ENCODE measurements around the gene SULT1A1.
"Not testable (repeated sequence)": the region's sequence is repeated elsewhere in the genome, so short reads cannot be mapped to it uniquely, and the experiment has no call there.

The SULT1A1 gene

DNA sequence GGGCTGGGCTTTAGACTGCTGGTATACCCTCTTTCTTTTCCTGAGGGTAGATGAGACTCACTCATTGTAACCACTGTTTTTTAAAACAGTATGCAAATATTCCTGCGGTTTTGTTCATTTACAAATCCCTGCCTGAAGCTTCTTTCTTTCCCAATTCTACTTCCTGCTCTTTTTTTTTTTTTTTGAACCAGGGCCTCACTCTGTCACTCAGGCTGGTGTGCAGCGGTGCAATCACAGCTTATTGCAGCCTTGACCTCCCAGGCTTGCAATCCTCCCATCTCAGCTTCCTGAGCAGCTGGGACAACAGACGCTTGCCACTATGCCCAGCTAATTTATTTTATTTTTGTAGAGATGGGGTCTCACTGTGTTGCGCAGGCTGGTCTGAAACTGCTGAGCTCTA lies 8.0 kb upstream of the SULT1A1 start:
- H3F3A ChIP-seq (ENCODE audit: control insufficient read depth, insufficient read depth): peaks cover 30% of the 10 kb centered on the region
- H3K27me3 ChIP-seq (ENCODE audit: control insufficient read depth, low read length): no peaks in the 10 kb centered on the region
- H3K4me1 ChIP-seq (ENCODE audit: control insufficient read depth, low read length): peaks cover 64% of the 10 kb centered on the region
- no peak for TF ChIP-seq EZH2phosphoT487 (IDR thresholded peaks at IDR 0.05; ENCODE audit: borderline replicate concordance, low read length)
- TF ChIP-seq, protein P1, sequence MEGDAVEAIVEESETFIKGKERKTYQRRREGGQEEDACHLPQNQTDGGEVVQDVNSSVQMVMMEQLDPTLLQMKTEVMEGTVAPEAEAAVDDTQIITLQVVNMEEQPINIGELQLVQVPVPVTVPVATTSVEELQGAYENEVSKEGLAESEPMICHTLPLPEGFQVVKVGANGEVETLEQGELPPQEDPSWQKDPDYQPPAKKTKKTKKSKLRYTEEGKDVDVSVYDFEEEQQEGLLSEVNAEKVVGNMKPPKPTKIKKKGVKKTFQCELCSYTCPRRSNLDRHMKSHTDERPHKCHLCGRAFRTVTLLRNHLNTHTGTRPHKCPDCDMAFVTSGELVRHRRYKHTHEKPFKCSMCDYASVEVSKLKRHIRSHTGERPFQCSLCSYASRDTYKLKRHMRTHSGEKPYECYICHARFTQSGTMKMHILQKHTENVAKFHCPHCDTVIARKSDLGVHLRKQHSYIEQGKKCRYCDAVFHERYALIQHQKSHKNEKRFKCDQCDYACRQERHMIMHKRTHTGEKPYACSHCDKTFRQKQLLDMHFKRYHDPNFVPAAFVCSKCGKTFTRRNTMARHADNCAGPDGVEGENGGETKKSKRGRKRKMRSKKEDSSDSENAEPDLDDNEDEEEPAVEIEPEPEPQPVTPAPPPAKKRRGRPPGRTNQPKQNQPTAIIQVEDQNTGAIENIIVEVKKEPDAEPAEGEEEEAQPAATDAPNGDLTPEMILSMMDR (IDR thresholded peaks at IDR 0.05; ENCODE audit: low read depth, low read length, poor library complexity, severe bottlenecking): no peak
- peaks cover 66% of the 10 kb centered on the region for H3K79me2 ChIP-seq (ENCODE audit: control insufficient read depth, low read length)
- H3K9me3 ChIP-seq (ENCODE audit: control insufficient read depth, insufficient read depth, low read length): no peaks in the 10 kb centered on the region
- H3K4me3 ChIP-seq (ENCODE audit: low read length): peak overlapping the region; percentile 67
- peak overlapping the region; percentile 92 for H3K27ac ChIP-seq (ENCODE audit: low read depth, low read length)
- peak overlapping the region; percentile 80 for H3K4me2 ChIP-seq (ENCODE audit: low read length)
- H3K9me2 ChIP-seq (replicated peaks; ENCODE audit: control insufficient read depth, low read length): no peaks in the 10 kb centered on the region
- peaks cover 58% of the 10 kb centered on the region for H3K36me3 ChIP-seq (ENCODE audit: control insufficient read depth, low read length)
- H4K20me1 ChIP-seq (ENCODE audit: control insufficient read depth, insufficient read depth, low read depth, low read length): no peaks in the 10 kb centered on the region

DNA sequence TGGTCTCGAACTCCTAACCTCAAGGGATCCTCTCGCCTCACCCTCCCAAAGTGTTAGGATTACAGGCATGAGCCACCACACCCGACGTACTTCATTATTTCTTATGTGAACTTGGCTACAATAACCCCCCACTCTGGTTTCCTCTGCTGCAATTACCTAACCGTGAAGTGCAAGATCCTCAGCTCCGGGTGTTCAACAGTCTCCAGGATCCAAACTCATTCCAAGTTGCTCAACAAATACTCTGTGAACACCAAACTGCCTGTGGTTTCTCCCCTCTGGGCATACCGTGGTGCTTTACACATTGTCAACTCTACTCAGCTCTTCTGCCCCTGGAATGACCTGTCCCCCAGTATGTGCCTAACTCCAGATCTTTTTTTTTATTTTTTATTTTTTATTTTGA lies 6.8 kb upstream of the SULT1A1 start:
- no peak for TF ChIP-seq EZH2phosphoT487 (IDR thresholded peaks at IDR 0.05; ENCODE audit: borderline replicate concordance, low read length)
- TF ChIP-seq, protein P1 (IDR thresholded peaks at IDR 0.05; ENCODE audit: low read depth, low read length, poor library complexity, severe bottlenecking): no peak
- Histone ChIP-seq H3K4me1 (ENCODE audit: control insufficient read depth, low read length) (peaks cover 62% of the 10 kb centered on the region), H3K9me3 (ENCODE audit: control insufficient read depth, insufficient read depth, low read length) (no peaks in the 10 kb centered on the region), H3K79me2 (ENCODE audit: control insufficient read depth, low read length) (peaks cover 54% of the 10 kb centered on the region), H3K4me2 (ENCODE audit: low read length) (peak overlapping the region; percentile 80), H4K20me1 (ENCODE audit: control insufficient read depth, insufficient read depth, low read depth, low read length) (no peaks in the 10 kb centered on the region), H3F3A (ENCODE audit: control insufficient read depth, insufficient read depth) (peaks cover 30% of the 10 kb centered on the region), H3K27ac (ENCODE audit: low read depth, low read length) (peak overlapping the region; percentile 92), H3K27me3 (ENCODE audit: control insufficient read depth, low read length) (no peaks in the 10 kb centered on the region), H3K36me3 (ENCODE audit: control insufficient read depth, low read length) (peaks cover 49% of the 10 kb centered on the region), H3K9me2 (replicated peaks; ENCODE audit: control insufficient read depth, low read length) (no peaks in the 10 kb centered on the region), H3K4me3 (ENCODE audit: low read length) (no peak overlapping the region)

DNA sequence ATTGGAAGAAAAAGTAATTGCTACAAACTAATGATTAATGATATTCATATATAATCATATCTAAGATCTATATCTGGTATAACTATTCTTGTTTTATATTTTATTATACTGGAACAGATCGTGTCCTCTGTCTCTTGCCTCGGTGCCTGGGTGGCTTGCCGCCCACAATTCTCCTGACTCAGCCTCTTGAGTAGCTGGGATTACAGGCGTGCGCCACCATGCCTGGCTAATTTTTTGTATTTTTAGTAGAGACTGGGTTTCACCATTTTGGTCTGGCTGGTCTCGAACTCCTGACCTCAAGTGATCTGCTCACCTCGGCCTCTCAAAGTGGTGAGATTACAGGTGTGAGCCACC lies 6.4 kb upstream of the SULT1A1 start:
- not testable (repeated sequence) for H3K9me2 ChIP-seq (replicated peaks; ENCODE audit: control insufficient read depth, low read length); H3K27me3 ChIP-seq (ENCODE audit: control insufficient read depth, low read length); H3K9me3 ChIP-seq (ENCODE audit: control insufficient read depth, insufficient read depth, low read length); H3K4me3 ChIP-seq (ENCODE audit: low read length); H4K20me1 ChIP-seq (ENCODE audit: control insufficient read depth, insufficient read depth, low read depth, low read length)
- Histone ChIP-seq H3K4me1 (ENCODE audit: control insufficient read depth, low read length) (peaks cover 58% of the 10 kb centered on the region), H3K4me2 (ENCODE audit: low read length) (peak overlapping the region; percentile 80), H3F3A (ENCODE audit: control insufficient read depth, insufficient read depth) (peaks cover 28% of the 10 kb centered on the region), H3K79me2 (ENCODE audit: control insufficient read depth, low read length) (peaks cover 50% of the 10 kb centered on the region), H3K27ac (ENCODE audit: low read depth, low read length) (peak overlapping the region; percentile 92), H3K36me3 (ENCODE audit: control insufficient read depth, low read length) (peaks cover 45% of the 10 kb centered on the region)

DNA sequence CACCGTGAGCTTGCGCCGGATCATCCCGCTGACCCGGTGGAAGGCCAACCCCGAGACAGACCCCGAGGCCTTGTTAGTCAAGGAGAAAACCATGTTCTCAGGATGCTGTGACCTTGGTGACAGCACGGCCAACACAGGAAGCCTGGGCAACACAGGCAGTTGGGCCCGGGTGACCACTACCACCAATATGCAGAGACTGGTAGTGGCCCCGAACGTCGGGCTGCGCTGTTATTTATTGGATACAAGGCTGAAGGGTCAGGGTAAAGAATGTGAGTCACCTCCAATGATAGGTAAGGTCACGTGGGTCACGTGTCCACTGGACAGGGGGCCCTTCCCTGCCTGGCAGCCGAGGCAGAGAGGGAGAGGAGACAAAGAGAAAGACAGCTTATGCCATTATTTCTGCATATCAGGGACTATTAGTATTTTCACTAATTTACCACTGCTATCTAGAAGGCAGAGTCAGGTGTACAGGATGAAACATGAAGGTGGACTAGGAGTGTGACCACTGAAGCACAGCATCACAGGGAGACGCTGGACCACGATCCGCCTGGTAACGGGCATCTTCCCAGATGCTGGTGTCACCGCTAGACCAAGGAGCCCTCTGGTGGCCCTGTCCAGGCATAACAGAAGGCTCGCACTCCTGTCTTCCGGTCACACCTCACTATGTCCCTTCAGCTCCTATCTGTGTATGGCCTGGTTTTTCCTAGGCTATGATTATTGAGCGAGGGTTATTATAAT lies 5.8 kb upstream of the SULT1A1 start:
- H3K9me2 ChIP-seq (replicated peaks; ENCODE audit: control insufficient read depth, low read length); H3K9me3 ChIP-seq (ENCODE audit: control insufficient read depth, insufficient read depth, low read length); H3K27ac ChIP-seq (ENCODE audit: low read depth, low read length); H4K20me1 ChIP-seq (ENCODE audit: control insufficient read depth, insufficient read depth, low read depth, low read length); H3K27me3 ChIP-seq (ENCODE audit: control insufficient read depth, low read length); H3K4me3 ChIP-seq (ENCODE audit: low read length): not testable (repeated sequence)
- peaks cover 24% of the 10 kb centered on the region for H3F3A ChIP-seq (ENCODE audit: control insufficient read depth, insufficient read depth)
- peaks cover 50% of the 10 kb centered on the region for H3K79me2 ChIP-seq (ENCODE audit: control insufficient read depth, low read length)
- TF ChIP-seq, protein P1 (IDR thresholded peaks at IDR 0.05; ENCODE audit: low read depth, low read length, poor library complexity, severe bottlenecking): peak; percentile 29
- H3K4me1 ChIP-seq (ENCODE audit: control insufficient read depth, low read length): peaks cover 53% of the 10 kb centered on the region
- H3K36me3 ChIP-seq (ENCODE audit: control insufficient read depth, low read length): peaks cover 45% of the 10 kb centered on the region
- peak overlapping the region; percentile 11; the same call in 1 of the 2 replicates for H3K4me2 ChIP-seq (ENCODE audit: low read length)

DNA sequence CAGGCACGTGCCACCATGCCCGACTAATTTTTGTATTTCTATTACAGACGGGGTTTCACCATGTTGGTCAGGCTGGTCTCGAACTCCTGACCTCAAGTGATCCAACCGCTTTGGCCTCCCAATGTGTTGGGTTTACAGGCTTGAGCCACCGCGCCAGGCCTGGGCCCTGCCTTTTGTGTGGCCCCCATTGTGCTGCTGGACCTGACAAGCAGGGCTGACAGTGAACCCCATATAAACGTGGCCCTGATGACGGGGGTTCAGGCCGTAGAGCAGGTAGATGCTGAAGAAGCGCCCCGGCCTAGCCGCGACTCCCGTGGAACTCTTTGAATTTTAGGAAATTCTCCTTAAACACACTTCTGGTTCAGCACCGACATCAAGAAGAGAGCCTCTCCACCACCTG lies 4.7 kb upstream of the SULT1A1 start:
- not testable (repeated sequence) for H3K27ac ChIP-seq (ENCODE audit: low read depth, low read length); H3K27me3 ChIP-seq (ENCODE audit: control insufficient read depth, low read length); H3K9me2 ChIP-seq (replicated peaks; ENCODE audit: control insufficient read depth, low read length); H3K4me2 ChIP-seq (ENCODE audit: low read length); H3K9me3 ChIP-seq (ENCODE audit: control insufficient read depth, insufficient read depth, low read length); H4K20me1 ChIP-seq (ENCODE audit: control insufficient read depth, insufficient read depth, low read depth, low read length); H3K4me3 ChIP-seq (ENCODE audit: low read length)
- Histone ChIP-seq H3K79me2 (ENCODE audit: control insufficient read depth, low read length) (peaks cover 46% of the 10 kb centered on the region), H3F3A (ENCODE audit: control insufficient read depth, insufficient read depth) (peaks cover 15% of the 10 kb centered on the region), H3K4me1 (ENCODE audit: control insufficient read depth, low read length) (peaks cover 43% of the 10 kb centered on the region), H3K36me3 (ENCODE audit: control insufficient read depth, low read length) (peaks cover 44% of the 10 kb centered on the region)

DNA sequence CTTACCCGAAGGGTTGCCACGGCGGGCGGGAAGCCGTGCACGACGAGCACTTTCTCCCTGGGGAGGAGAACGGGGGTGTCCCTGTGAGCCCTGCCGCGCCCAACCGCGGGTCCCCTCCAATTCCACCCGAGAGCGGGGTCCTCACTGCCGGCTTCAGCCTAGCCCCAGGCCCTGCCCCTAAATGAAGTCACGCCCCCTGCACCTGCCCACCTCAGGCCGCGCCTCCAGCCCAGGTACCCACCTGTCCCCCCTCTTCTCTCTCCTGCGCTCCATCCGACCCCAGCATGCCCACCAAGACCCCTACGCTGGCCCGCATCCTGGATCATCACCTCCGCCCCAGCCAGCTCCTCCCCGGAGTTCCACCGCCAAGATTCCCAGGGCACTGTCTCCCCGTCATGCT lies 4.1 kb upstream of the SULT1A1 start:
- H4K20me1 ChIP-seq (ENCODE audit: control insufficient read depth, insufficient read depth, low read depth, low read length); H3K27ac ChIP-seq (ENCODE audit: low read depth, low read length); H3K9me3 ChIP-seq (ENCODE audit: control insufficient read depth, insufficient read depth, low read length); H3K4me2 ChIP-seq (ENCODE audit: low read length); H3K9me2 ChIP-seq (replicated peaks; ENCODE audit: control insufficient read depth, low read length); H3K27me3 ChIP-seq (ENCODE audit: control insufficient read depth, low read length); H3K4me3 ChIP-seq (ENCODE audit: low read length); H3F3A ChIP-seq (ENCODE audit: control insufficient read depth, insufficient read depth): not testable (repeated sequence)
- Histone ChIP-seq H3K4me1 (ENCODE audit: control insufficient read depth, low read length) (peaks cover 37% of the 10 kb centered on the region), H3K79me2 (ENCODE audit: control insufficient read depth, low read length) (peaks cover 41% of the 10 kb centered on the region), H3K36me3 (ENCODE audit: control insufficient read depth, low read length) (peaks cover 45% of the 10 kb centered on the region)
